Endothelial cell of umbilical vein (primary cell): ENCODE data around the gene KRT8. TPM values are rescaled to one million over a fixed set of nuclear protein-coding genes. Genes with fewer than 3 reads are reported as not detected.

Experiments used
- BruUV-seq: library from RNA; stranded (reverse); fragments of 400-500 nt; replicated peaks from 2 replicates; lab custom pipeline; 2021; lab: Mats Ljungman, UMichigan
- CTCF ChIA-PET: fragments of 300-600, 350-600 bp; sonication (Branson Sonifier 250); formaldehyde crosslinking; loops from one replicate; lab custom pipeline; 2021; ENCODE audit warnings: antibody characterized with exemption, inconsistent platforms; lab: Charles Lee
- POLR2A ChIA-PET: fragments of 300-600, 350-600 bp; sonication (Branson Sonifier 250); formaldehyde crosslinking; loops from one replicate; lab custom pipeline; 2021; ENCODE audit warnings: antibody characterized with exemption, inconsistent platforms; lab: Charles Lee
- DNase-seq: peaks from one replicate; pipeline ENCODE4 v3.0.0-alpha.2; 2011; ENCODE audit warnings: low read depth, low spot score
- FAIRE-seq: peaks from 2 replicates; lab custom pipeline; 2011; peaks lifted over from hg19 to GRCh38; lab: Jason Lieb, UNC
- H2AFZ ChIP-seq: 2 replicates; pipeline ENCODE4 v1.6.0; 2012; ENCODE audit warnings: low read depth, low read length, control low read depth, inconsistent platforms
- H3K27ac ChIP-seq: 2 replicates; pipeline ENCODE4 v1.5.1; 2011; ENCODE audit warnings: low read depth, mild to moderate bottlenecking, control low read depth, low read length, moderate library complexity; ENCODE audit not compliant: insufficient read depth
- H3K27me3 ChIP-seq, 2 experiments: 2 replicates each; pipeline versions ENCODE4 v1.6.0 to v1.6.1; 2011; ENCODE audit warnings: low read length in 2 of 2, mixed read lengths in 1 of 2; ENCODE audit not compliant: control insufficient read depth in 2 of 2, insufficient read depth in 2 of 2
- H3K36me3 ChIP-seq, 2 experiments: 2 replicates in 1 of 2; 3 replicates in 1 of 2; pipeline ENCODE4 v1.5.1; 2011; ENCODE audit warnings: low read length in 2 of 2, mild to moderate bottlenecking in 1 of 2, moderate library complexity in 1 of 2; ENCODE audit not compliant: control insufficient read depth in 2 of 2, insufficient read depth in 2 of 2; ENCODE audit errors: extremely low read depth in 1 of 2
- H3K4me1 ChIP-seq: 3 replicates; pipeline ENCODE4 v1.5.1; 2011; ENCODE audit warnings: mild to moderate bottlenecking, low read length; ENCODE audit not compliant: control insufficient read depth, insufficient read depth; ENCODE audit errors: extremely low read depth
- H3K4me2 ChIP-seq: 2 replicates; pipeline ENCODE4 v1.6.1; 2011; ENCODE audit warnings: low read length, control low read depth, mixed read lengths; ENCODE audit not compliant: insufficient read depth
- H3K4me3 ChIP-seq, 3 experiments: fragments of 200-600 bp in 1 of 3; sonication (generic), shearing (Covaris generic) in 1 of 3; replicated peaks in 1 of 3; 2 replicates each; pipeline ENCODE4 v1.5.1; 2011 to 2016; ENCODE audit warnings: control low read depth in 3 of 3, low read length in 3 of 3, mild to moderate bottlenecking in 2 of 3, inconsistent platforms in 1 of 3, low read depth in 1 of 3, moderate library complexity in 1 of 3; ENCODE audit not compliant: insufficient read depth in 1 of 3
- H3K79me2 ChIP-seq: 2 replicates; pipeline ENCODE4 v1.6.0; 2012; ENCODE audit warnings: low read length, inconsistent platforms; ENCODE audit not compliant: control insufficient read depth, insufficient read depth
- H3K9ac ChIP-seq: replicated peaks from 2 replicates; pipeline ENCODE3; 2011; ENCODE audit warnings: low read length, control low read depth; ENCODE audit not compliant: insufficient read depth; ENCODE audit errors: extremely low read depth
- H3K9me1 ChIP-seq: replicated peaks from 3 replicates; pipeline ENCODE4 v1.6.0; 2011; ENCODE audit warnings: mild to moderate bottlenecking, low read length; ENCODE audit not compliant: control insufficient read depth, insufficient read depth; ENCODE audit errors: extremely low read depth
- H3K9me3 ChIP-seq: replicated peaks from 2 replicates; pipeline ENCODE4 v1.5.1; 2012; ENCODE audit warnings: low read length, inconsistent platforms; ENCODE audit not compliant: control insufficient read depth, insufficient read depth
- H4K20me1 ChIP-seq: replicated peaks from 2 replicates; pipeline ENCODE3; 2011; ENCODE audit warnings: mild to moderate bottlenecking, low read length; ENCODE audit not compliant: control insufficient read depth, insufficient read depth; ENCODE audit errors: extremely low read depth
- CTCF ChIP-seq, 2 donors: IDR thresholded peaks; 1 replicate in 1 of 2; 2 replicates in 1 of 2; pipeline ENCODE4 v1.5.1; 2011; ENCODE audit warnings: low read length in 2 of 2, mild to moderate bottlenecking in 2 of 2, moderate library complexity in 2 of 2, control low read depth in 1 of 2, inconsistent platforms in 1 of 2, low read depth in 1 of 2; ENCODE audit not compliant: insufficient read depth in 1 of 2; ENCODE audit errors: extremely low read depth in 1 of 2
- EZH2 ChIP-seq: IDR thresholded peaks from 2 replicates; pipeline ENCODE4 v1.6.1; 2012; ENCODE audit warnings: borderline replicate concordance, low read depth, mild to moderate bottlenecking, moderate library complexity, low read length, inconsistent platforms; ENCODE audit not compliant: severe bottlenecking
- FOS ChIP-seq: IDR thresholded peaks from 2 replicates; pipeline ENCODE4 v1.6.1; 2011; ENCODE audit warnings: mild to moderate bottlenecking, low read length, moderate library complexity, borderline replicate concordance; ENCODE audit not compliant: insufficient read depth
- GATA2 ChIP-seq: IDR thresholded peaks from 2 replicates; pipeline ENCODE4 v1.7.0; 2011; ENCODE audit warnings: low read depth, mild to moderate bottlenecking, moderate library complexity, mixed read lengths, low read length; ENCODE audit not compliant: insufficient read length, insufficient read depth
- JUN ChIP-seq: IDR thresholded peaks from 2 replicates; pipeline ENCODE4 v1.6.1; 2011; ENCODE audit warnings: borderline replicate concordance, low read depth; ENCODE audit not compliant: insufficient read length, insufficient read depth
- MYC ChIP-seq: IDR thresholded peaks from one replicate; pipeline ENCODE4 v1.6.1; 2011; ENCODE audit warnings: mild to moderate bottlenecking, low read depth, low read length
- dilution Hi-C: fragments of 300-500 bp; cut with MboI; formaldehyde crosslinking; loops from one replicate; pipeline ENCODE4 v1.15.0; 2019; ENCODE audit warnings: low sequenced_read_pairs; ENCODE audit not compliant: extremely low pct_ligation_motif_present
- intact Hi-C: fragments of 100-400 bp; cut with micrococcal nuclease; formaldehyde crosslinking; loops from one replicate; pipeline ENCODE4 v1.10.0; 2022
- polyA plus RNA-seq, 4 experiments: library from polyadenylated mRNA; depleted of rRNA in 3 of 4; stranded (reverse) in 3 of 4; unstranded in 1 of 4; fragments of >200 nt; gene quantifications; 2 replicates each; pipeline versions ENCODE4 v1.2.1 to v1.2.3, GENCODE V29; 2011 to 2012; ENCODE audit warnings: missing spikeins in 1 of 4
- total RNA-seq: library from RNA; stranded (reverse); gene quantifications from 2 replicates; pipeline ENCODE4 v1.2.3, GENCODE V29; 2021
- TF ChIP-seq, protein P1 (sequence below): IDR thresholded peaks from 2 replicates; pipeline ENCODE4 v1.6.1; 2011; ENCODE audit not compliant: insufficient read depth, insufficient read length

The KRT8 gene
- total and polyA plus RNA-seq, 2 donors (not counting 3 experiments of a cell fraction or from before 2014, with no cell fraction given): 23.5 to 31.7 TPM

DNA sequence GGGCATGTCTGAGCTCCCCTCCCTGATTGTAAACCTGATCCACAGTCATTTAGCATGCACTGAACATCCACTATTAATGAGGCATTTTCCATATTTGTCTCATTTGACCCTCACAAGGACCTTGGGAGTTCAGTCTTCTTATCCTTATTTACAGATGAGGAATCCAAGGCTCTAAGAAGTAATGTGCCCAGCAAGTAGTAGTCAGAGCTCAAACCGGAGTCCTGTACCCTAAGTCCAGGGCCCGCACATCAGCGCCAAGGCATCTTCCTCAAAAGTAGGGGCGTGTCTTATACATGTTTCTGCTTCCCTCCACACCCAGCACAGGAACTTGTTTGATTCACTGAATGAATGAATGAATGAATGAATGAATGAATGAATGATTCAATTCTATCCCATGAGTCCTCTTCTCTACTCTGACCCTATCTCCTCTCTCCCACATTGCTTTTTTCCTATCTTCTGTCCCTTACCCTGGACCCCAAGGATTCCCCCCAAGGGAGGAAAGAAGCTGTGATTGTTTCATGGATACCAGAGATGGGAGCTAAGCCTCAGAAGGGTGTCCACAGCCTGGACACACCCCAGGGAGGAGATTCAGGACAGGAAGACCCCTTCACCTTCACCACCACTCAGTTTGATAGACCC, 21.8 kb upstream of the KRT8 start:
- Histone ChIP-seq H3K9me1 (no peaks in the 10 kb centered on the region), H3K9ac (peak overlapping the region; percentile 11), H4K20me1 (no peaks in the 10 kb centered on the region), H2AFZ (peak overlapping the region; percentile 12), H3K27ac (peak overlapping the region; percentile 96), H3K4me3 (no peak overlapping the region), H3K36me3 (no peaks in the 10 kb centered on the region), H3K9me3 (no peaks in the 10 kb centered on the region), H3K27me3 (no peaks in the 10 kb centered on the region), H3K4me2 (peak overlapping the region; percentile 14), H3K4me1 (peaks cover 34% of the 10 kb centered on the region), H3K79me2 (no peaks in the 10 kb centered on the region)
- intact Hi-C loops: no loop called here
- DNase-seq: no peak
- ChIA-PET CTCF (interaction anchor here (0.8 to 4.5 kb wide), 10 partner anchors 9 to 54 kb away, joined by 3 to 54 read pairs (median 6); partner anchors contain the start of gene KRT18), POLR2A (interaction anchor here (1.5 kb wide), 1 partner anchor 23 kb away, joined by 3 read pairs; no protein-coding TSS in a partner anchor)
- BruUV-seq: no TSS peak
- TF ChIP-seq JUN (no peak), EZH2 (no peak), MYC (no peak), FOS (no peak), GATA2 (no peak), CTCF (IDR thresholded peaks at IDR 0.05; ENCODE audit: extremely low read depth in 1 of 2, insufficient read depth in 1 of 2, low read depth in 1 of 2, low read length in 2 of 2) (no peak)
- TF ChIP-seq, protein P1, sequence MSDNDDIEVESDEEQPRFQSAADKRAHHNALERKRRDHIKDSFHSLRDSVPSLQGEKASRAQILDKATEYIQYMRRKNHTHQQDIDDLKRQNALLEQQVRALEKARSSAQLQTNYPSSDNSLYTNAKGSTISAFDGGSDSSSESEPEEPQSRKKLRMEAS: no peak
- FAIRE-seq: peak; percentile 38
- dilution Hi-C loops: no loop called here
